H9 (cell line): ENCODE measurements around the gene PLEKHG1. TPM values are rescaled to one million over a fixed set of nuclear protein-coding genes. Genes with fewer than 3 reads are reported as not detected.

ENCODE experiments used
- DNase-seq: peaks from one replicate; pipeline ENCODE4 v3.0.0-alpha.2; 2017
- H2AFZ ChIP-seq: one replicate; pipeline ENCODE4 v1.6.1; 2013; ENCODE audit warnings: mild to moderate bottlenecking, low read length, control low read depth, moderate library complexity
- H2AK5ac ChIP-seq: 2 replicates; pipeline ENCODE4 v1.6.1; 2013; ENCODE audit warnings: low read length, control low read depth, mixed read lengths; ENCODE audit not compliant: insufficient read length
- H2BK120ac ChIP-seq: one replicate; pipeline ENCODE4 v1.6.1; 2013; ENCODE audit warnings: low read depth, mild to moderate bottlenecking, low read length, control low read depth, inconsistent platforms; ENCODE audit not compliant: poor library complexity, severe bottlenecking
- H2BK12ac ChIP-seq: 2 replicates; pipeline ENCODE4 v1.6.1; 2013; ENCODE audit warnings: low read length, control low read depth, mixed read lengths, low read depth; ENCODE audit not compliant: insufficient read length
- H2BK15ac ChIP-seq: 2 replicates; pipeline ENCODE4 v1.6.1; 2013; ENCODE audit warnings: low read depth, low read length, control low read depth
- H2BK20ac ChIP-seq: one replicate; pipeline ENCODE4 v1.6.1; 2013; ENCODE audit warnings: low read depth, mild to moderate bottlenecking, low read length, control low read depth, inconsistent platforms; ENCODE audit not compliant: poor library complexity, severe bottlenecking
- H2BK5ac ChIP-seq: 2 replicates; pipeline ENCODE4 v1.6.1; 2013; ENCODE audit warnings: low read length, control low read depth, mixed read lengths; ENCODE audit not compliant: insufficient read length
- H3K14ac ChIP-seq: 2 replicates; pipeline ENCODE4 v1.6.1; 2013; ENCODE audit warnings: low read length, control low read depth; ENCODE audit not compliant: insufficient read depth
- H3K18ac ChIP-seq: 2 replicates; pipeline ENCODE4 v1.6.1; 2013; ENCODE audit warnings: low read depth, mild to moderate bottlenecking, mixed read lengths, low read length, control low read depth; ENCODE audit not compliant: insufficient read length
- H3K23ac ChIP-seq: 2 replicates; pipeline ENCODE4 v1.6.1; 2013; ENCODE audit warnings: low read length, control low read depth, mixed read lengths, low read depth; ENCODE audit not compliant: insufficient read length
- H3K23me2 ChIP-seq: 2 replicates; pipeline ENCODE4 v1.6.1; 2013; ENCODE audit warnings: low read depth, mild to moderate bottlenecking, mixed read lengths, low read length, control low read depth; ENCODE audit not compliant: insufficient read length, poor library complexity, severe bottlenecking
- H3K27ac ChIP-seq: 2 replicates; pipeline ENCODE4 v1.5.1; 2013; ENCODE audit warnings: low read length, control low read depth, mixed read lengths, low read depth; ENCODE audit not compliant: insufficient read length
- H3K27me3 ChIP-seq: 2 replicates; pipeline ENCODE4 v1.6.1; 2013; ENCODE audit warnings: low read length, control low read depth, inconsistent platforms; ENCODE audit not compliant: insufficient read depth
- H3K4ac ChIP-seq: 2 replicates; pipeline ENCODE4 v1.6.1; 2013; ENCODE audit warnings: low read depth, mild to moderate bottlenecking, control low read depth, inconsistent platforms, low read length, moderate library complexity
- H3K4me1 ChIP-seq: 2 replicates; pipeline ENCODE4 v1.6.1; 2013; ENCODE audit warnings: low read length, control low read depth, inconsistent platforms; ENCODE audit not compliant: insufficient read depth
- H3K4me2 ChIP-seq: 2 replicates; pipeline ENCODE4 v1.6.1; 2013; ENCODE audit warnings: low read length, control low read depth, mixed read lengths; ENCODE audit not compliant: insufficient read length, insufficient read depth
- H3K56ac ChIP-seq: 2 replicates; pipeline ENCODE4 v1.6.1; 2013; ENCODE audit warnings: low read depth, mild to moderate bottlenecking, mixed read lengths, low read length, control low read depth; ENCODE audit not compliant: insufficient read length
- H3K79me1 ChIP-seq: 2 replicates; pipeline ENCODE4 v1.6.1; 2013; ENCODE audit warnings: low read depth, mild to moderate bottlenecking, moderate library complexity, low read length, control low read depth, inconsistent platforms; ENCODE audit not compliant: insufficient read depth, poor library complexity, severe bottlenecking
- H3K79me2 ChIP-seq: 2 replicates; pipeline ENCODE4 v1.6.1; 2013; ENCODE audit warnings: low read length, control low read depth, inconsistent platforms; ENCODE audit not compliant: insufficient read depth
- H3K9ac ChIP-seq: 2 replicates; pipeline ENCODE4 v1.6.1; 2013; ENCODE audit warnings: low read length, control low read depth, mixed read lengths; ENCODE audit not compliant: insufficient read length; ENCODE audit errors: extremely low read depth
- H3K9me3 ChIP-seq: one replicate; pipeline ENCODE4 v1.6.1; 2013; ENCODE audit warnings: low read depth, low read length, inconsistent platforms; ENCODE audit not compliant: control insufficient read depth
- H3T11ph ChIP-seq: one replicate; pipeline ENCODE4 v1.6.1; 2013; ENCODE audit warnings: mild to moderate bottlenecking, low read length, control low read depth, inconsistent platforms
- H4K20me1 ChIP-seq: one replicate; pipeline ENCODE4 v1.6.1; 2013; ENCODE audit not compliant: control insufficient read depth, insufficient read length, insufficient read depth
- H4K5ac ChIP-seq: 2 replicates; pipeline ENCODE4 v1.6.1; 2013; ENCODE audit warnings: low read depth, mild to moderate bottlenecking, mixed read lengths, low read length, control low read depth; ENCODE audit not compliant: insufficient read length
- H4K8ac ChIP-seq: replicated peaks from 2 replicates; pipeline ENCODE4 v1.6.1; 2013; ENCODE audit warnings: low read length, control low read depth, mixed read lengths, low read depth; ENCODE audit not compliant: insufficient read length
- H4K91ac ChIP-seq: 2 replicates; pipeline ENCODE4 v1.6.1; 2013; ENCODE audit warnings: low read depth, mild to moderate bottlenecking, moderate library complexity, mixed read lengths, low read length, control low read depth; ENCODE audit not compliant: insufficient read length
- H3K27ac Mint-ChIP-seq, 3 experiments: 2 replicates in 2 of 3; 3 replicates in 1 of 3; pipeline ENCODE4 v1.8.0; 2020 to 2021; ENCODE audit warnings: mixed read lengths in 3 of 3, mild to moderate bottlenecking in 1 of 3, moderate library complexity in 1 of 3
- H3K27me3 Mint-ChIP-seq: 2 replicates; pipeline ENCODE4 v1.8.0; 2021; ENCODE audit warnings: low read depth, mild to moderate bottlenecking, moderate library complexity, mixed read lengths
- H3K36me3 Mint-ChIP-seq, 3 experiments: 2 replicates in 2 of 3; 3 replicates in 1 of 3; pipeline ENCODE4 v1.8.0; 2020 to 2021; ENCODE audit warnings: low read depth in 3 of 3, mixed read lengths in 3 of 3; ENCODE audit not compliant: insufficient read depth in 1 of 3
- H3K4me1 Mint-ChIP-seq, 2 experiments: 2 replicates each; pipeline ENCODE4 v1.8.0; 2020; ENCODE audit warnings: mixed read lengths in 2 of 2
- H3K4me3 Mint-ChIP-seq, 2 experiments: 2 replicates in 1 of 2; 3 replicates in 1 of 2; pipeline ENCODE4 v1.8.0; 2020 to 2021; ENCODE audit warnings: mild to moderate bottlenecking in 2 of 2, mixed read lengths in 2 of 2, moderate library complexity in 1 of 2
- H3K9me3 Mint-ChIP-seq, 2 experiments: 2 replicates in 1 of 2; 3 replicates in 1 of 2; pipeline ENCODE4 v1.8.0; 2020; ENCODE audit warnings: mild to moderate bottlenecking in 2 of 2, mixed read lengths in 2 of 2, moderate library complexity in 1 of 2
- CTCF ChIP-seq: fragments of 200-600 bp; sonication (generic); conservative IDR thresholded peaks from 3 replicates; pipeline ENCODE4 v1.8.0; 2021; ENCODE audit warnings: antibody characterized with exemption, mild to moderate bottlenecking
- WGBS: extraction: QIAGEN DNeasy Blood & Tissue Kit; methylation state at CpG from one replicate; pipeline ENCODE4 v1.1.7; 2013; ENCODE audit warnings: missing lambda C conversion rate, low lambda C conversion rate, mixed read lengths; ENCODE audit not compliant: insufficient read length; ENCODE audit errors: extremely low coverage; 5-methylcytosine and 5-hydroxymethylcytosine counted together
- total RNA-seq: library from RNA; stranded (reverse); gene quantifications from 2 replicates; pipeline ENCODE4 v1.2.1, GENCODE V29; 2021

Gene PLEKHG1
- total RNA-seq, 1 experiment from 2014 or later: 1.0 TPM

GRCh38 chr6:150638765-150639164 is 39.1 kb downstream of the PLEKHG1 start:
- no peak overlapping the region for H2BK15ac ChIP-seq
- TF ChIP-seq CTCF: no peak
- H4K5ac ChIP-seq: no peak overlapping the region
- no peaks in the 10 kb centered on the region for H3K36me3 Mint-ChIP-seq
- H3K18ac ChIP-seq: no peak overlapping the region
- no peak overlapping the region for H4K8ac ChIP-seq
- no peak overlapping the region for H3K14ac ChIP-seq
- H4K91ac ChIP-seq: no peak overlapping the region
- H3K23ac ChIP-seq: no peak overlapping the region
- no peak overlapping the region for H3K4me3 Mint-ChIP-seq
- no peaks in the 10 kb centered on the region for H4K20me1 ChIP-seq
- H3K9ac ChIP-seq: no peak overlapping the region
- H3K23me2 ChIP-seq: no peaks in the 10 kb centered on the region
- H3K4me2 ChIP-seq: no peak overlapping the region
- DNase-seq: no peak
- H2AFZ ChIP-seq: no peak overlapping the region
- no peaks in the 10 kb centered on the region for H3K79me2 ChIP-seq
- H3T11ph ChIP-seq: no peak overlapping the region
- WGBS: no CpG with 5 or more reads among the region's 1 CpG
- no peak overlapping the region for H2BK20ac ChIP-seq
- H3K4me1 Mint-ChIP-seq: peaks cover 0 to 4% of the 10 kb centered on the region in 2 experiments; a peak in 2 of 4 replicates
- no peak overlapping the region for H2BK120ac ChIP-seq
- H3K9me3 Mint-ChIP-seq: no peaks in the 10 kb centered on the region
- no peak overlapping the region for H2BK12ac ChIP-seq
- H2AK5ac ChIP-seq: no peak overlapping the region
- H3K56ac ChIP-seq: no peak overlapping the region
- no peaks in the 10 kb centered on the region for H3K27me3 ChIP-seq
- no peak overlapping the region for H3K27ac Mint-ChIP-seq
- no peaks in the 10 kb centered on the region; the same call in 1 of the 2 replicates for H3K27me3 Mint-ChIP-seq
- H3K9me3 ChIP-seq: no peaks in the 10 kb centered on the region
- no peak overlapping the region for H2BK5ac ChIP-seq
- H3K4me1 ChIP-seq: peaks cover 2% of the 10 kb centered on the region; the same call in 1 of the 2 replicates
- H3K27ac ChIP-seq: no peak overlapping the region
- H3K79me1 ChIP-seq: no peaks in the 10 kb centered on the region
- H3K4ac ChIP-seq: no peak overlapping the region
